Ovary (tissue), 9 donors: ENCODE results near the gene STXBP1. TPM values are rescaled to one million over a fixed set of nuclear protein-coding genes. Genes with fewer than 3 reads are reported as not detected.

Experiments used
- DNase-seq, 5 donors: peaks; one replicate each; pipeline ENCODE4 v3.0.0-alpha.2; 2019 to 2020
- H3K27ac ChIP-seq, 2 donors: fragments of 200-600 bp; one replicate each; pipeline versions ENCODE4 v1.5.1 to v1.8.0; 2019 to 2022
- H3K27me3 ChIP-seq: fragments of 200-600 bp; one replicate; pipeline ENCODE4 v1.8.0; 2022
- H3K36me3 ChIP-seq: fragments of 200-600 bp; sonication (generic); one replicate; pipeline ENCODE4 v1.5.1; 2019
- H3K4me1 ChIP-seq: one replicate; pipeline ENCODE4 v1.8.1; 2013; ENCODE audit warnings: mild to moderate bottlenecking, moderate library complexity; ENCODE audit not compliant: insufficient read depth
- H3K4me3 ChIP-seq: fragments of 200-600 bp; sonication (generic); one replicate; pipeline ENCODE4 v1.5.1; 2017
- H3K9me3 ChIP-seq, 2 donors: fragments of 200-600 bp in 1 of 2; sonication (generic) in 1 of 2; one replicate each; pipeline versions ENCODE4 v1.5.1 to v1.8.1; 2013 to 2019; ENCODE audit warnings: mild to moderate bottlenecking in 1 of 2, moderate library complexity in 1 of 2
- EP300 ChIP-seq: sonication (generic); formaldehyde crosslinking; IDR thresholded peaks from one replicate; pipeline ENCODE4 v1.6.1; 2017; ENCODE audit warnings: antibody characterized with exemption
- POLR2A ChIP-seq: fragments of 450-650 bp; IDR thresholded peaks from one replicate; pipeline ENCODE4 v1.6.1; 2017; ENCODE audit warnings: antibody characterized with exemption, mild to moderate bottlenecking, moderate library complexity
- WGBS, 3 donors: extraction: QIAGEN DNeasy Blood & Tissue Kit in 1 of 3; methylation state at CpG; one replicate each; pipeline versions ENCODE4 v1.1.5 to v1.1.7; 2013 to 2017; 5-methylcytosine and 5-hydroxymethylcytosine counted together
- intact Hi-C, 4 donors: fragments of 100-400 bp; cut with DNase I; formaldehyde crosslinking; loops; one replicate each; pipeline versions ENCODE4 v1.11.0 to v1.15.1; 2022 to 2023
- polyA plus RNA-seq, 2 donors: library from polyadenylated mRNA; stranded (reverse); fragments of 200-250 nt in 1 of 2; fragments of 350-450 nt in 1 of 2; fragmentation: Illumina TruSeq in 1 of 2; extraction: RNeasy Lipid Tissue Mini Kit (QIAGEN cat#74804) in 1 of 2; gene quantifications; one replicate each; pipeline ENCODE4 v1.2.3, GENCODE V29; 2013 to 2014
- total RNA-seq, 7 donors: library from RNA; depleted of rRNA in 2 of 7; stranded (reverse); fragments of >200 nt in 2 of 7; fragmentation: NEBNext Ultra II Directional in 3 of 7; extraction: Animal tissue kit (Norgen Biotek cat#: 25700) in 3 of 7; gene quantifications; one replicate each; pipeline versions ENCODE4 v1.1.0 to v1.2.4, GENCODE V29; 2016 to 2023
- TF ChIP-seq, protein P1 (sequence below), 3 donors: fragments of 450-650 bp in 2 of 3; fragments of 200-600 bp in 1 of 3; IDR thresholded peaks; one replicate each; pipeline versions ENCODE4 v1.5.1 to v1.8.0; 2016 to 2022; ENCODE audit warnings: antibody characterized with exemption in 3 of 3, mild to moderate bottlenecking in 1 of 3
- donor health status: DM: no; HTN: no; CAD: no; lungs with moderate emphysema.
- donor health status: DM: no; HTN: no; CAD: no.
- donor health status: Bipolar disorder and iron deficiency.
- donor health status: DM: yes; HTN: yes; CAD: no.
- donor health status: DM: no; HTN: no; CAD: no.
- donor health status: DM: yes; HTN: yes; CAD: no.

Gene STXBP1
- total and polyA plus RNA-seq, 9 donors: 18.8 to 102 (median 75.7) TPM

DNA sequence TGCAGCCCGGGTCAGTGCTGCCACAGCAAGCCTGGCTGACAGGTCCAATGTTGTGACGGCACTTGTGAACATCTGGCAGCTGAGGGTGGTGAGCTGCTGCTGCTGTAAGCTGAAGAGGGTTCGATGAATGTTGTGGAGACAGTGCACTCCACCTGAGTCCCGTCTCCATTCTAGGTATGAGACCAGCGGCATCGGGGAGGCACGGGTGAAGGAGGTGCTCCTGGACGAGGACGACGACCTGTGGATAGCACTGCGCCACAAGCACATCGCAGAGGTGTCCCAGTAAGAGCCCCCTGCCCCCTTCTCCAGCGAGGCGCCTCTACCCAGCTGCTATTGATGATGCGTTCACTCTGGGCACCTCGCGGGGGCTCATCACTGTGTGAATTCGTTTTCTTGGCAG lies 55.8 kb downstream of the STXBP1 start:
- Histone ChIP-seq H3K4me3 (no peak overlapping the region), H3K27me3 (no peaks in the 10 kb centered on the region), H3K27ac (no peak overlapping the region), H3K36me3 (no peaks in the 10 kb centered on the region), H3K9me3 (no peaks in the 10 kb centered on the region), H3K4me1 (no peaks in the 10 kb centered on the region)
- intact Hi-C loops: no loop called here
- no peak for DNase-seq
- WGBS, 3 donors: 88 to 91% (median 89%) methylated on average over 18 of the region's 18 CpGs
- TF ChIP-seq POLR2A: no peak
- TF ChIP-seq, protein P1, sequence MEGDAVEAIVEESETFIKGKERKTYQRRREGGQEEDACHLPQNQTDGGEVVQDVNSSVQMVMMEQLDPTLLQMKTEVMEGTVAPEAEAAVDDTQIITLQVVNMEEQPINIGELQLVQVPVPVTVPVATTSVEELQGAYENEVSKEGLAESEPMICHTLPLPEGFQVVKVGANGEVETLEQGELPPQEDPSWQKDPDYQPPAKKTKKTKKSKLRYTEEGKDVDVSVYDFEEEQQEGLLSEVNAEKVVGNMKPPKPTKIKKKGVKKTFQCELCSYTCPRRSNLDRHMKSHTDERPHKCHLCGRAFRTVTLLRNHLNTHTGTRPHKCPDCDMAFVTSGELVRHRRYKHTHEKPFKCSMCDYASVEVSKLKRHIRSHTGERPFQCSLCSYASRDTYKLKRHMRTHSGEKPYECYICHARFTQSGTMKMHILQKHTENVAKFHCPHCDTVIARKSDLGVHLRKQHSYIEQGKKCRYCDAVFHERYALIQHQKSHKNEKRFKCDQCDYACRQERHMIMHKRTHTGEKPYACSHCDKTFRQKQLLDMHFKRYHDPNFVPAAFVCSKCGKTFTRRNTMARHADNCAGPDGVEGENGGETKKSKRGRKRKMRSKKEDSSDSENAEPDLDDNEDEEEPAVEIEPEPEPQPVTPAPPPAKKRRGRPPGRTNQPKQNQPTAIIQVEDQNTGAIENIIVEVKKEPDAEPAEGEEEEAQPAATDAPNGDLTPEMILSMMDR (IDR thresholded peaks at IDR 0.05): no peak
- no peak for TF ChIP-seq EP300

DNA sequence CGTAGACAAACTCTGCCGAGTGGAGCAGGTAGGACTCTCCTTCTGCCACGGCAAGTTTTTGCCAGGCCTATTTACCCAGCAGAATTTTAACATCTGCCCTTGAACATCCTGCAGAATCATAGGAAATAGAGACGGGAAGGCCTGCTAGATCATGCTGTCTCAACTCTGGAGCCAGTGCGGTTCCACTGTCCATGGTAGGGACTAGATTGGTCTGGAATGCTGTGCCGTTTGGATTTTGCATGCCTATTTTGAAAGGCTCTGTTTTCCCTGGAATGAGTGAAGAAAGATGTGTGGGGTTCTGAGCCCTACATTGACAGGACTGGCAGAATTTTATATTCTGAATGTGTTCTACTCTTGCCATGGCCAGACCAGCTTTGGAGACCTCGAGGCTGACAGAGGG lies 61.2 kb downstream of the STXBP1 start:
- Histone ChIP-seq H3K9me3 (no peaks in the 10 kb centered on the region), H3K27me3 (no peaks in the 10 kb centered on the region), H3K4me1 (no peaks in the 10 kb centered on the region), H3K36me3 (no peaks in the 10 kb centered on the region), H3K4me3 (no peak overlapping the region), H3K27ac (no peak overlapping the region)
- DNase-seq: no peak
- TF ChIP-seq, protein P1 (IDR thresholded peaks at IDR 0.05): no peak
- TF ChIP-seq POLR2A (no peak), EP300 (no peak)
- intact Hi-C loops: no loop called here
- 83 to 89% (median 84%) methylated on average over 7 of the region's 7 CpGs for WGBS, 3 donors

DNA sequence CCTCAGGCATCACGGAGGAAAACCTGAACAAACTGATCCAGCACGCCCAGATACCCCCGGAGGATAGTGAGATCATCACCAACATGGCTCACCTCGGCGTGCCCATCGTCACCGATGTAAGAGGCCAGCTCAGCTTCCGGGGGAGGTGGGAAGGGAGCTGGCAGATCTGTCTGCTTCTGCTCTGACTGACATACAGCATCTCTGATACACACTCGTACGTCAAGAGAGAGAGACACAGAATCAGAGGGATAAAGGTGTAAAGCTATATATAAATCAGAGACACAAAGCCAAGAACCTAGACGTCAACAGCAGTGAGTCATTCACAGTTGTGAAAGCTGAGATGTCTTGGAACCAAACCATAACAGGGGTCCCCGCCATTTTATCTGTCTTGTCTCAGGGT lies 64.6 kb downstream of the STXBP1 start:
- Histone ChIP-seq H3K4me3 (no peak overlapping the region), H3K9me3 (no peaks in the 10 kb centered on the region), H3K4me1 (no peaks in the 10 kb centered on the region), H3K36me3 (no peaks in the 10 kb centered on the region), H3K27me3 (no peaks in the 10 kb centered on the region), H3K27ac (no peak overlapping the region)
- WGBS, 3 donors: 87 to 90% (median 89%) methylated on average over 12 of the region's 12 CpGs
- TF ChIP-seq POLR2A (no peak), EP300 (no peak)
- TF ChIP-seq, protein P1 (IDR thresholded peaks at IDR 0.05): no peak
- intact Hi-C loops: no loop called here
- DNase-seq: no peak

DNA sequence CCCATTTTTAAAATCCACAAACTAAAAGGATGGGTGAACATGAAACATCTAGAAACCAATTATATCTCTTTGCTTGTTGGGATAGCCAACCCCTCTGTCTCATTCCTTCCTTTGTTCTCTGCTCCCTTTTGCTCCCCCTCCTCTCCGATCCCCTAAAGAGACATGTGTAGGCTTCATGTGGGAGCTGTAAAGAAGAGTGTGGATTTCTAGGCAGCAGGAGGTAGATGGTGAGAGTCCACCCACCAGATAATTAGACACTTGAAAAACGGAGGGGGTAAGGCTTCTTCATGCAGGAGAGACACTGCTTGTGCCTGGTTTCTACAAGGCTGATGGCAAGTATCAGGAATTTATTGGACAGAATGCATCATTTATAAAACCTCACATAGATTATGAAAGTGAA lies 67.4 kb downstream of the STXBP1 start:
- Histone ChIP-seq H3K9me3 (no peaks in the 10 kb centered on the region), H3K27me3 (no peaks in the 10 kb centered on the region), H3K36me3 (no peaks in the 10 kb centered on the region), H3K4me1 (no peaks in the 10 kb centered on the region), H3K27ac (no peak overlapping the region), H3K4me3 (no peak overlapping the region)
- intact Hi-C loops: no loop called here
- TF ChIP-seq EP300 (no peak), POLR2A (no peak)
- TF ChIP-seq, protein P1 (IDR thresholded peaks at IDR 0.05): no peak
- 80 to 84% (median 83%) methylated on average over 2 of the region's 2 CpGs for WGBS, 3 donors
- DNase-seq: no peak

DNA sequence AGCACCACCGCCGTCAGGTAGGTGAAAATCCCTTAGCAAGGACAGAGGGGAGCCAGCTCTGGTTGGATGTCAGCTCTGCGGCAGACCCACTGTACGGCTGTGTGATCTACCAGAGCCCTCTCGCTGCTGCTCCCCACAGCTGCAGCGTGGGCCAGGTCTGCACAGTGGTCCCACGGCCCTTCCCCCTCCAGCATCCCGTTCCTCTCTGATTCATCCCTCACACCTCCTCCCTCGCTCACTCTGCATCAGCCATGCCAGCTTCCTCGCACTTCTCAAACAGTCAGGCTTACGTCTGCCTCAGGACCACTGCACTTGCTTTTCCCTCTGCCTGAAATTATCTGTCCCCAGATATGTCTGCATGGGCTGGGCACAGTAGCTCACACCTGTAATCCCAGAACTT lies 68.1 kb downstream of the STXBP1 start:
- no peak for DNase-seq
- H3K27me3 ChIP-seq: no peaks in the 10 kb centered on the region
- no peak overlapping the region for H3K27ac ChIP-seq
- H3K9me3 ChIP-seq: no peaks in the 10 kb centered on the region
- H3K36me3 ChIP-seq: no peaks in the 10 kb centered on the region
- TF ChIP-seq, protein P1 (IDR thresholded peaks at IDR 0.05): no peak
- TF ChIP-seq POLR2A: no peak
- TF ChIP-seq EP300: no peak
- H3K4me3 ChIP-seq: no peak overlapping the region
- intact Hi-C loops: no loop called here
- WGBS, 3 donors: 86 to 89% (median 87%) methylated on average over 11 of the region's 11 CpGs
- H3K4me1 ChIP-seq: no peaks in the 10 kb centered on the region
